Vagina (tissue), 2 donors: ENCODE results near the gene PRX.

ENCODE experiments used
- POLR2A ChIP-seq, 2 donors: fragments of 450-650 bp; IDR thresholded peaks; one replicate each; pipeline ENCODE4 v1.6.1; 2017; ENCODE audit warnings: antibody characterized with exemption in 2 of 2, mild to moderate bottlenecking in 2 of 2, moderate library complexity in 2 of 2
- TF ChIP-seq, protein P1 (sequence below), 3 experiments: fragments of 450-650 bp in 2 of 3; fragments of 200-600 bp in 1 of 3; sonication (generic) in 1 of 3; IDR thresholded peaks; one replicate each; pipeline ENCODE4 v1.5.1; 2017 to 2019; ENCODE audit warnings: antibody characterized with exemption in 3 of 3, mild to moderate bottlenecking in 2 of 3, moderate library complexity in 2 of 3

DNA sequence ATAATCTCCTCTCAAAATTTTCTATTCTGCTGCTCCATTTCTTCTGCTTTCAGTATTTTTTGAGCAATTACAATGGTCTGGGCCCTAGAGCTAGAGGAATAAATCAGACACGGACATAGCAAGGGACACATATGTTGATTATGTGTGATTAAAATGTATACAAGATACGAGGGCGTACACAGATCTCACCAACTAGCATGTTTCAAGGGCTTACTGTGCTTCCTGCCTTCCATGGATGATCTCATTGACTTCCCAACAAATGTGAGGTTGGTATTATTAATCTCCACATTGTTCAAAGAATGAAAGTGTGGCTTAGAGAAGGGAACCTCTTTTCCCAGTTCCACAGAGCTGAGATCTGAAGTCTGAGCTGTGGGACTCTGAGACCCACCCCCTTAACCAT is 55.5 kb downstream of the PRX start:
- no peak for TF ChIP-seq POLR2A (IDR thresholded peaks at IDR 0.05)
- TF ChIP-seq, protein P1, sequence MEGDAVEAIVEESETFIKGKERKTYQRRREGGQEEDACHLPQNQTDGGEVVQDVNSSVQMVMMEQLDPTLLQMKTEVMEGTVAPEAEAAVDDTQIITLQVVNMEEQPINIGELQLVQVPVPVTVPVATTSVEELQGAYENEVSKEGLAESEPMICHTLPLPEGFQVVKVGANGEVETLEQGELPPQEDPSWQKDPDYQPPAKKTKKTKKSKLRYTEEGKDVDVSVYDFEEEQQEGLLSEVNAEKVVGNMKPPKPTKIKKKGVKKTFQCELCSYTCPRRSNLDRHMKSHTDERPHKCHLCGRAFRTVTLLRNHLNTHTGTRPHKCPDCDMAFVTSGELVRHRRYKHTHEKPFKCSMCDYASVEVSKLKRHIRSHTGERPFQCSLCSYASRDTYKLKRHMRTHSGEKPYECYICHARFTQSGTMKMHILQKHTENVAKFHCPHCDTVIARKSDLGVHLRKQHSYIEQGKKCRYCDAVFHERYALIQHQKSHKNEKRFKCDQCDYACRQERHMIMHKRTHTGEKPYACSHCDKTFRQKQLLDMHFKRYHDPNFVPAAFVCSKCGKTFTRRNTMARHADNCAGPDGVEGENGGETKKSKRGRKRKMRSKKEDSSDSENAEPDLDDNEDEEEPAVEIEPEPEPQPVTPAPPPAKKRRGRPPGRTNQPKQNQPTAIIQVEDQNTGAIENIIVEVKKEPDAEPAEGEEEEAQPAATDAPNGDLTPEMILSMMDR (IDR thresholded peaks at IDR 0.05), result no peak
